IPS-20b (cell line): ENCODE measurements around the gene DLG2.

Source experiments
- H3K27ac ChIP-seq: one replicate; pipeline ENCODE4 v1.5.1; 2013; ENCODE audit warnings: low read length
- H3K27me3 ChIP-seq: 2 replicates; pipeline ENCODE4 v1.6.1; 2013; ENCODE audit warnings: mild to moderate bottlenecking, low read length, inconsistent platforms; ENCODE audit not compliant: insufficient read depth
- H3K36me3 ChIP-seq: 2 replicates; pipeline ENCODE4 v1.6.1; 2013; ENCODE audit warnings: low read depth, mild to moderate bottlenecking, inconsistent platforms, low read length, moderate library complexity; ENCODE audit not compliant: insufficient read depth
- H3K4me1 ChIP-seq: 2 replicates; pipeline ENCODE4 v1.6.1; 2013; ENCODE audit warnings: mild to moderate bottlenecking, control low read depth, inconsistent platforms, low read length, moderate library complexity; ENCODE audit not compliant: insufficient read depth
- H3K4me3 ChIP-seq: 2 replicates; pipeline ENCODE4 v1.5.1; 2013; ENCODE audit warnings: mild to moderate bottlenecking, low read length, inconsistent platforms
- H3K9ac ChIP-seq: 2 replicates; pipeline ENCODE4 v1.6.1; 2013; ENCODE audit warnings: low read depth, mild to moderate bottlenecking, inconsistent platforms, low read length, moderate library complexity
- H3K9me3 ChIP-seq: 2 replicates; pipeline ENCODE4 v1.6.1; 2013; ENCODE audit warnings: mild to moderate bottlenecking, low read depth, low read length, inconsistent platforms; ENCODE audit not compliant: insufficient read depth

DLG2 gene

DNA sequence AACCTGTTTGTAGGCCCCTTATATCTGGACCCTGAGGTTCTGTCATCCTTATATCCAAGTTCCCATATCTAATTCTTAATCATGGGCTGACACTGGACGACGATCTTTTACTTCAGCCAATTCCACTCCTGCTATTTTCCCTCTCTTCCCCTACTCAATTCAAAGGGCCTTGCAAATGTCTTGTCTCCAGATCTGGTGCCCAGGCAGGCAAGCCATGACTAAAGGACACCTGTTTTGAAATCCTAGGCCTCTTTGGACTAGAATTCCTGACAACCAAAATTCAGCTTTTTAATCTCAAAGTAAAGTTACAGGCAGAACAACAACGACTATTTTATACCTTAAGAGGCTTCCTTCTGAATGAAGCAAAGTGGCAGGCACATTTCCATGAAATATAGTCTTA, 963.4 kb downstream of the DLG2 start:
- H3K27ac ChIP-seq: no peak overlapping the region
- no peaks in the 10 kb centered on the region for H3K27me3 ChIP-seq
- H3K36me3 ChIP-seq: no peaks in the 10 kb centered on the region
- no peaks in the 10 kb centered on the region for H3K4me1 ChIP-seq
- H3K4me3 ChIP-seq: no peak overlapping the region
- H3K9ac ChIP-seq: no peak overlapping the region
- peaks cover under 1% of the 10 kb centered on the region; the same call in 1 of the 2 replicates for H3K9me3 ChIP-seq

DNA sequence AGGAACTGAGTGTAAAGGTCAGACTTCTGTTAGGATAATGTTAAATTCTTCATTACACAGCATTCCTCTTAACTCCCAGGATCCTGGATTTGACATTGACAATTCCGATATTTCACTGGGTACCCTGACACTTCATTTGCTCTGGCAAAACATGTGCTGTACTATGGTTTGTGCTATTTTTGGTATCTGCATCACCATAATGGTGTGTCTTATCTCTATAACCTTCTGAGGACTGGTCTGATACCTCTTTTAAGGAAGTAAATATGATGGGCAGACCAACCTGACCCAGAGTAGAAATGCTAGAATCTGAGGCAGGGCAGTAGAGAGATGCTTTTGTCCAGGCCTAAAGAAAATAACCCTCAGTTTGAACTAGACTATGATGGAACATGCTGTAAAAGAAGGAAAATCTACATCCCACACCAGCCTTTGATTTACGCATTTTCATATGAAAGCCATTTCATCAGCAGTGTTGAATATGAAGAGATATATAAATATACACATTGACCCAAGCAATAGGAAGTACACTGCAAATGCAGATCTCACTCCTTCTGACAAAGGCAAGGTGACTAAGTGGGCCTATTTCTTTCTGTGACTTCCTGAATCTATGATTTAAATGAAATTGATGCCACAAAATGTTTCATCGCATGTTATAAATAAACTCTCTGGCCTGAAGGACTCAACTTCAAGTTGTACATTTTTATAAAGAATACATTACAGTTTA, 966.7 kb downstream of the DLG2 start:
- Histone ChIP-seq H3K9ac (no peak overlapping the region), H3K36me3 (no peaks in the 10 kb centered on the region), H3K27me3 (no peaks in the 10 kb centered on the region), H3K27ac (no peak overlapping the region), H3K4me1 (peaks cover 5% of the 10 kb centered on the region; the same call in 1 of the 2 replicates), H3K4me3 (no peak overlapping the region), H3K9me3 (peaks cover 17% of the 10 kb centered on the region)

DNA sequence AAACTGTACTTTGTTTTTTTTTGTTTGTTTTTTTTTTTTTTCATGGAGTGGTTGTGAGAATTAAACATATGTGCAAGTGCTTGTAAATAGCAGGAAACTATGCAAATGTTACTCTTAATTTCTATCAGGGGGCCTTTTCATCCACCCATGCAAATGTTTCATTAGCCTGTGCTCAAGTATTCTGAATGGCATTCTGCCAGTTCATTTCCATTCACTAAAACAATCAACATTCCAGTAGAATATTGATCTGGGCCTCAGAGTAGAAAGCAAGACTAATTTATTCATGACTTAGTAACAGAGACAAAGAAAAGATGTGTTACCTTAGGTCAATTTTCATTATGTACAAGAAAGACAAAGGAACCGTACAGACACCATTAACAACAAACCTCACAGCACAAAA, 971.4 kb downstream of the DLG2 start:
- H3K36me3 ChIP-seq: no peaks in the 10 kb centered on the region
- H3K4me3 ChIP-seq: no peak overlapping the region
- peak overlapping the region; percentile 40 for H3K27ac ChIP-seq
- H3K27me3 ChIP-seq: no peaks in the 10 kb centered on the region
- H3K4me1 ChIP-seq: peaks cover 10% of the 10 kb centered on the region
- H3K9me3 ChIP-seq: peaks cover 17% of the 10 kb centered on the region
- H3K9ac ChIP-seq: no peak overlapping the region

GRCh38 chr11:84648471-84648870, 978.7 kb downstream of the DLG2 start:
- Histone ChIP-seq H3K4me3 (0 out of 2 replicates have a peak overlapping the region, but pooled peaks have one; percentile 5), H3K27ac (no peak overlapping the region), H3K36me3 (no peaks in the 10 kb centered on the region), H3K27me3 (no peaks in the 10 kb centered on the region), H3K9ac (no peak overlapping the region), H3K9me3 (no peaks in the 10 kb centered on the region), H3K4me1 (peaks cover 36% of the 10 kb centered on the region)

GRCh38 chr11:84645988-84646694, 981.0 kb downstream of the DLG2 start:
- Histone ChIP-seq H3K4me3 (no peak overlapping the region), H3K27ac (no peak overlapping the region), H3K9me3 (no peaks in the 10 kb centered on the region), H3K4me1 (peaks cover 36% of the 10 kb centered on the region), H3K27me3 (no peaks in the 10 kb centered on the region), H3K9ac (no peak overlapping the region), H3K36me3 (no peaks in the 10 kb centered on the region)

DNA sequence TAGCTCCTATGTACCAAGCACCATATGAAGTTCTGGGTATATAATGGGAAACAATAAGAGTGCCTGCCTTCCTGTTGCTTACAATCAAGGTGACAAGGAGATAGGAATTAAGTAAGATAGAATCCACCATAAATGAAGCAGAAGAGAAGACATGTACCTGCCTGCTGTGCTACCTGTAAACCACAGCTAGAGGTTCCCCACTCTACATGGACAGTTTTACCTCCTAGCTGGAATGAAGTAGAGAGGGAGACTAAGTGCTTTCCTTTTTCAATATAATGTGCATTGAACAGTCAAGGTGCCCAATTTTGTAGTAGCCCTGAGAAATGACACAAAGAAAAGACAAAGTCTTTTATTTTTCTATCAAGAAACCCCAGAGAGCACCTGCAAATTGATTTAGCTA, 984.6 kb downstream of the DLG2 start:
- Histone ChIP-seq H3K9ac (no peak overlapping the region), H3K36me3 (no peaks in the 10 kb centered on the region), H3K27ac (no peak overlapping the region), H3K4me1 (peaks cover 10% of the 10 kb centered on the region; the same call in 1 of the 2 replicates), H3K9me3 (no peaks in the 10 kb centered on the region), H3K4me3 (no peak overlapping the region), H3K27me3 (no peaks in the 10 kb centered on the region)

- H3K9me3 ChIP-seq: no peaks in the 10 kb centered on the region
- no peaks in the 10 kb centered on the region for H3K36me3 ChIP-seq
- H3K9ac ChIP-seq: no peak overlapping the region
- H3K27ac ChIP-seq: no peak overlapping the region
- H3K27me3 ChIP-seq: no peaks in the 10 kb centered on the region
- H3K4me1 ChIP-seq: no peaks in the 10 kb centered on the region
- no peak overlapping the region for H3K4me3 ChIP-seq
Measured at GRCh38 chr11:84634309-84634708, 992.8 kb downstream of the DLG2 start.

DNA sequence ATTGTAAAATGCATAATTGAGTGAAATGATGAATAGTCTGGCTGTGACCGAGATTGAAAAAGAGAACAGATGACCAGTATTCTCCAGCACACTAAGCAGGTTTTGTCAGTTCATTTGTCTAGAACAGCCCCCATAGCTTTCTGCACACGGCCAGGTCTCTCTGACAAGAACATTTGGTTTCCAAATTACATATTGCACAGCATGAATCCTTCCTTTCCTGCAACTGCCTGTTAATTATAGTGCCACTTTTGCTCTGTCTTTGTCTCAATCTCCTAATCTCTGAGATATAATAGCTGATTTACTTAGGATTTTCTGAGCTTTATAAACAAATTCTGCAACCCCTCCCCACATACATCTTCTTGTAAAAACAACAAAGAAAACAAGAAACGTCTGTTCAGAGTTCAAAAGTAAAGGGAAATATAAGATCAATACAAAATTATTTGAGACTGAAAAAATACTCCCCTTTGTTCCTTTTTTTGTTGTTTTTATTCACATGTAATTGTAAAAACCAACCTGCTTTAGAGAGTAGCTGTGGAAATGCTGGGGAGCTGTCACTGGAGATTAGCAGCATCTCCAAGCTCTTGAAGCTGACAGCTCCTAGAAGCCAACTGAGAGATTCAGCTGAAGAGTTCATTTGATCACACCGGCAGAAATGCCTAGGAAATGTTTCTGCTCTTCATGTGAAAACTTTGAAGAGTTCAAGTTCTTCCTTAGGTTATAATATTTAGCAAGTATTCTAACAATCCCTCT, 998.1 kb downstream of the DLG2 start:
- no peak overlapping the region for H3K4me3 ChIP-seq
- H3K9ac ChIP-seq: no peak overlapping the region
- H3K27ac ChIP-seq: no peak overlapping the region
- no peaks in the 10 kb centered on the region for H3K36me3 ChIP-seq
- no peaks in the 10 kb centered on the region for H3K4me1 ChIP-seq
- H3K9me3 ChIP-seq: no peaks in the 10 kb centered on the region
- no peaks in the 10 kb centered on the region for H3K27me3 ChIP-seq

DNA sequence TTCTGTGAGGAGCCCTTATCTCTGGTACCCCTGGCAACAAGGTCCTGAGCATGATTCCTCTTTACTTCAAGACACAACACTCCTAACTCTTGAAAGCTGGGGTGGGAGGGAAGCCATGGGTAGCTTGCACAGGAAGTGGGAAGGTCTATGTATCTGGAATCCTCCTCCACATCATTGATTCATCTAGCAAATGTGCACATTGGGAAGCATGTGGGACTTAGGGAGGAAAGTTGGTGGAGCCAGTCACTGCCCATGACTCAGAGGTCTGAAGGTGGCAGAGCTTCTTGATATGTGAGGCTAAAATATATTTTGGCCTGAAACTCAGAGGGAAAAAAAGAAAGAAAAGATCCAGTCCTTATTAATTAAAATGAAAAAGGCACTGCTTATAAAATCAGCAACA, 1000.9 kb downstream of the DLG2 start:
- Histone ChIP-seq H3K27me3 (no peaks in the 10 kb centered on the region), H3K4me3 (no peak overlapping the region), H3K4me1 (no peaks in the 10 kb centered on the region), H3K36me3 (no peaks in the 10 kb centered on the region), H3K9me3 (no peaks in the 10 kb centered on the region), H3K27ac (no peak overlapping the region), H3K9ac (no peak overlapping the region)

DNA sequence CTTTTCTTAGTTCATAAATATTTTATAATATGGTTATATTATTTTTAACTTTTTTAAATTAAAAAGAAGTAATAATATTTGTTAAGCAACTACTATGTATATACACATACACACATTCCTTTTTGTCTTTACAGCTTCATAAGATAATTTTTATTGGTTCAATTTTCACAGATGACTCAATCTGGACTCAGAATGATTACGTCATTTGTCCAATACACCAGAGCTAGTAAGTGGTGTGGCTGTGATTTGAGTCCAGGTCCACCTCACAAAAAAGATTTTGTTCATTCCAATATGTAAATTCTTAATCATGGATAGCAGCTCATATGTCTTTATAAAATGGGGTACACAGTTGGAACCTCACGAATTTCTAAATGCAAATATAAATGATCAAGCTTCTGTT, 1014.5 kb downstream of the DLG2 start:
- no peak overlapping the region for H3K27ac ChIP-seq
- H3K27me3 ChIP-seq: no peaks in the 10 kb centered on the region
- H3K4me3 ChIP-seq: no peak overlapping the region
- H3K9me3 ChIP-seq: no peaks in the 10 kb centered on the region
- no peaks in the 10 kb centered on the region for H3K36me3 ChIP-seq
- H3K4me1 ChIP-seq: no peaks in the 10 kb centered on the region
- no peak overlapping the region for H3K9ac ChIP-seq

DNA sequence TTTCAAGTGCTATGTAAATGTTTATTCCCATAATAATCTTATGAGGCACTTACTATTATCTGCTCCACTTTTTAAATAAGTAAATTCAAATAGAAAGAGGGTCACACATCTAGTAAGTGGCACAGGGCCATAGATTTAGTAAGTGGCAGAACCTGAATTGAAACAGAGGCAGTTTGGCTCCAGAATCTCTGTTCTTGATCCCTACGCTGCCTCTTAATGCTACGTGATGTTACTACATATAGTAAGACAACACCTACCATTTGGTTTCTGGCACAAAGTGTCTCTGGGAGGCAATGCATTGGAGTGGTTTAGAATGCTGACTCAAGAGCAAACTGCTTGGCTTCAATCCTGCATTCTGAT, 1018.3 kb downstream of the DLG2 start:
- no peaks in the 10 kb centered on the region for H3K9me3 ChIP-seq
- no peak overlapping the region for H3K4me3 ChIP-seq
- no peaks in the 10 kb centered on the region for H3K36me3 ChIP-seq
- H3K27me3 ChIP-seq: no peaks in the 10 kb centered on the region
- no peak overlapping the region for H3K9ac ChIP-seq
- no peak overlapping the region for H3K27ac ChIP-seq
- no peaks in the 10 kb centered on the region for H3K4me1 ChIP-seq
